PC-9 (cell line): ENCODE data around the gene EXO1.

Experiments used
- EZH2 ChIP-seq: fragments of 200-600 bp; sonication (generic); IDR thresholded peaks from 2 replicates; pipeline ENCODE4 v1.8.0; 2017; ENCODE audit warnings: antibody characterized with exemption, low read depth
- TF ChIP-seq, protein P1 (sequence below): fragments of 200-600 bp; sonication (generic); conservative IDR thresholded peaks from 2 replicates; pipeline ENCODE4 v1.6.1; 2017; ENCODE audit warnings: mixed run types, antibody characterized with exemption, mild to moderate bottlenecking, moderate library complexity

GRCh38 chr1:241869022-241869421 is 21.0 kb downstream of the EXO1 start:
- TF ChIP-seq, protein P1, sequence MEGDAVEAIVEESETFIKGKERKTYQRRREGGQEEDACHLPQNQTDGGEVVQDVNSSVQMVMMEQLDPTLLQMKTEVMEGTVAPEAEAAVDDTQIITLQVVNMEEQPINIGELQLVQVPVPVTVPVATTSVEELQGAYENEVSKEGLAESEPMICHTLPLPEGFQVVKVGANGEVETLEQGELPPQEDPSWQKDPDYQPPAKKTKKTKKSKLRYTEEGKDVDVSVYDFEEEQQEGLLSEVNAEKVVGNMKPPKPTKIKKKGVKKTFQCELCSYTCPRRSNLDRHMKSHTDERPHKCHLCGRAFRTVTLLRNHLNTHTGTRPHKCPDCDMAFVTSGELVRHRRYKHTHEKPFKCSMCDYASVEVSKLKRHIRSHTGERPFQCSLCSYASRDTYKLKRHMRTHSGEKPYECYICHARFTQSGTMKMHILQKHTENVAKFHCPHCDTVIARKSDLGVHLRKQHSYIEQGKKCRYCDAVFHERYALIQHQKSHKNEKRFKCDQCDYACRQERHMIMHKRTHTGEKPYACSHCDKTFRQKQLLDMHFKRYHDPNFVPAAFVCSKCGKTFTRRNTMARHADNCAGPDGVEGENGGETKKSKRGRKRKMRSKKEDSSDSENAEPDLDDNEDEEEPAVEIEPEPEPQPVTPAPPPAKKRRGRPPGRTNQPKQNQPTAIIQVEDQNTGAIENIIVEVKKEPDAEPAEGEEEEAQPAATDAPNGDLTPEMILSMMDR, result no peak
- no peak for TF ChIP-seq EZH2
